ENCODE data around the gene ALPK3.

ALPK3 gene, protein sequence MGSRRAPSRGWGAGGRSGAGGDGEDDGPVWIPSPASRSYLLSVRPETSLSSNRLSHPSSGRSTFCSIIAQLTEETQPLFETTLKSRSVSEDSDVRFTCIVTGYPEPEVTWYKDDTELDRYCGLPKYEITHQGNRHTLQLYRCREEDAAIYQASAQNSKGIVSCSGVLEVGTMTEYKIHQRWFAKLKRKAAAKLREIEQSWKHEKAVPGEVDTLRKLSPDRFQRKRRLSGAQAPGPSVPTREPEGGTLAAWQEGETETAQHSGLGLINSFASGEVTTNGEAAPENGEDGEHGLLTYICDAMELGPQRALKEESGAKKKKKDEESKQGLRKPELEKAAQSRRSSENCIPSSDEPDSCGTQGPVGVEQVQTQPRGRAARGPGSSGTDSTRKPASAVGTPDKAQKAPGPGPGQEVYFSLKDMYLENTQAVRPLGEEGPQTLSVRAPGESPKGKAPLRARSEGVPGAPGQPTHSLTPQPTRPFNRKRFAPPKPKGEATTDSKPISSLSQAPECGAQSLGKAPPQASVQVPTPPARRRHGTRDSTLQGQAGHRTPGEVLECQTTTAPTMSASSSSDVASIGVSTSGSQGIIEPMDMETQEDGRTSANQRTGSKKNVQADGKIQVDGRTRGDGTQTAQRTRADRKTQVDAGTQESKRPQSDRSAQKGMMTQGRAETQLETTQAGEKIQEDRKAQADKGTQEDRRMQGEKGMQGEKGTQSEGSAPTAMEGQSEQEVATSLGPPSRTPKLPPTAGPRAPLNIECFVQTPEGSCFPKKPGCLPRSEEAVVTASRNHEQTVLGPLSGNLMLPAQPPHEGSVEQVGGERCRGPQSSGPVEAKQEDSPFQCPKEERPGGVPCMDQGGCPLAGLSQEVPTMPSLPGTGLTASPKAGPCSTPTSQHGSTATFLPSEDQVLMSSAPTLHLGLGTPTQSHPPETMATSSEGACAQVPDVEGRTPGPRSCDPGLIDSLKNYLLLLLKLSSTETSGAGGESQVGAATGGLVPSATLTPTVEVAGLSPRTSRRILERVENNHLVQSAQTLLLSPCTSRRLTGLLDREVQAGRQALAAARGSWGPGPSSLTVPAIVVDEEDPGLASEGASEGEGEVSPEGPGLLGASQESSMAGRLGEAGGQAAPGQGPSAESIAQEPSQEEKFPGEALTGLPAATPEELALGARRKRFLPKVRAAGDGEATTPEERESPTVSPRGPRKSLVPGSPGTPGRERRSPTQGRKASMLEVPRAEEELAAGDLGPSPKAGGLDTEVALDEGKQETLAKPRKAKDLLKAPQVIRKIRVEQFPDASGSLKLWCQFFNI (N-terminal part only)

DNA sequence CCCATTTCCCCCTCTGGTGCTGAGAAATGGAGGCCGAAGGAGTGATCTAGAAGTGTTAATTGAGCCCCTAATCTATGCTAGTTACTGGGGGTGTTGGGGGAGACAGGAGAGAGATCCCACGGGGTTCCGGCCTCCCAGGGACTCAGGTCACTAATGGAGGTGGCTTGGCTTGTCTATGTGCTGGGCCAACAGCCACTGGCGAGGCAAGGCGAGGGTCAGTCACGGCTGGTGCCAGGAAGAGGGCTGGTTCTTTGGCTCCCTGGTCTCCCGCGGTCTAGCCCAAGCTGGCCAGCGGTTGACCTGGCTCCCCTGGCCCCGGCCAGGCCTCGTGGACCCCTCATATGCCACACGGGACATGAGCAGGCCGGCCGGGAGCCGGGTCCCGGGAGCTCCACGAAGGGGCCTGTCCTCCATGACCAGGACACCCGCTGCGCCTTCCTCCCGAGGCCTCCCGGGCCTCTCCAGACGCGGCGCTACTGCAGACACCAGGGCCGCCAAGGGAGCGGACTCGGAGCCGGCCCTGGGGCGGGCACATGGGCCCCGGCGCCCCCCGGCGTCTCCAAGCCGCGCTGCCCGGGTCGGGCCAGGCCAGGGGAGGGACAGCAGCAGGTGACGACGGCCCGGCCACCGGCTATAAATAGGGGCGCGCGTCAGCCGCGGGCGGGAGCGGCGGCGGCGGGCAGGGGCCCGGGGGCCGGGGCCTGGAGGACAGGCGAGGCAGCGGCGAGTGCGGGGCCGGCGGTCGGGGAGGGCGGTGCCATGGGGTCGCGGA, at the start of gene ALPK3:
Gene ALPK3, plus strand, starts transcription at position 663 of the 772 bp plus-strand sequence. Its CDS starts 97 bp downstream, at position 760.
- no peaks in the 10 kb centered on the region for H3K27me3 ChIP-seq (ENCODE audit: low read depth, low read length)
- peaks cover 10 to 34% of the 10 kb centered on the region in 2 donors for H3K4me1 ChIP-seq (ENCODE audit: control insufficient read depth in 1 of 2, insufficient read depth in 2 of 2, low read length in 2 of 2)
- H3K36me3 ChIP-seq (ENCODE audit: control insufficient read depth in 1 of 2, insufficient read depth in 2 of 2, low read length in 2 of 2), result no peaks in the 10 kb centered on the region
- peak within 1 kb of the TSS; percentile 62 for H3K27ac ChIP-seq (ENCODE audit: low read length)
- H3K4me3 ChIP-seq (ENCODE audit: low read depth in 1 of 2, low read length in 2 of 2), result peak within 1 kb of the TSS; percentile 44 to 56
- no peaks in the 10 kb centered on the region for H3K9me3 ChIP-seq (ENCODE audit: control insufficient read depth in 1 of 2, low read length in 2 of 2)

DNA sequence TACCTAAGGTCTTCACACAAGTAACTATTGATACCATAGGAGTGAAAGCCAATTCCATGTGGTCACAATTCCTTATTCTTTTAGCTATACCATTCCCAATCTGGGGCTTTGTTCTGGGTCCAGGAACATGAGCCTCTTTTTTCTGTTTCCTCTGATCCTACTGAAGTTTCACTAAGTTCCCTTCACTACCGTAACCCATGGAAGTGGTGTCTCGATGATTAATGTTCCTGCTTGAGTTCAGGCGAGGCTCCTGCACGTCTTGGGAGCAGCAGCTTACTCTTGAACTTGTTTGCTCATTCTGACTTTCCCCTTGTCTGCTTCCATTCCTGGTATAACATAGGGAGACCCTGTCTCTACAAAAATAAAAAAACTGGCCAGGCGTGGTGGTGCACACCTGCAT, 45.1 kb upstream of the ALPK3 start:
- Histone ChIP-seq H3K36me3 (ENCODE audit: control insufficient read depth in 1 of 2, insufficient read depth in 2 of 2, low read length in 2 of 2) (peaks cover 5 to 16% of the 10 kb centered on the region in 2 donors), H3K27ac (ENCODE audit: low read length) (no peak overlapping the region), H3K4me3 (ENCODE audit: low read depth in 1 of 2, low read length in 2 of 2) (no peak overlapping the region), H3K27me3 (ENCODE audit: low read depth, low read length) (no peaks in the 10 kb centered on the region), H3K4me1 (ENCODE audit: control insufficient read depth in 1 of 2, insufficient read depth in 2 of 2, low read length in 2 of 2) (peaks cover 0 to 10% of the 10 kb centered on the region in 2 donors), H3K9me3 (ENCODE audit: control insufficient read depth in 1 of 2, low read length in 2 of 2) (no peaks in the 10 kb centered on the region)

DNA sequence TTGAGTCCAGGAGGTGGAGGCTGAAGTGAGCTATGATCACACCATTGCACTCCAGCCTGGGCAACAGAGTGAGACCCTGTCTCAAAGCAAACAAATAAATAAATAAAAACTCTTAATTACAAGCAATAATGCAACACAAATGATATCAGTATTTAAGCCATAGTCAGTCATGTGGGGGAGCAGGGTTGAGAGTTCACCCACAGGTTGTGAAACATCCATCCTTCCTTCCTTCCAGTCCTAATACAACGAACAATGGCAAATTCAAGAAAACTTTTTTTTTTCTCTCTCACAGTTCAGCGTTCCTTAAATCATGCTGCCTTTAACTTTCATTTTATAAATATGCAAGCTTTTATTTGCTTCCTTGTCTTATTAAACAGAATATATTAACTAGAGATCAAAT, 44.7 kb upstream of the ALPK3 start:
- no peaks in the 10 kb centered on the region for H3K27me3 ChIP-seq (ENCODE audit: low read depth, low read length)
- no peak overlapping the region for H3K4me3 ChIP-seq (ENCODE audit: low read depth in 1 of 2, low read length in 2 of 2)
- peaks cover 0 to 10% of the 10 kb centered on the region in 2 donors for H3K4me1 ChIP-seq (ENCODE audit: control insufficient read depth in 1 of 2, insufficient read depth in 2 of 2, low read length in 2 of 2)
- peaks cover 5 to 12% of the 10 kb centered on the region in 2 donors for H3K36me3 ChIP-seq (ENCODE audit: control insufficient read depth in 1 of 2, insufficient read depth in 2 of 2, low read length in 2 of 2)
- no peaks in the 10 kb centered on the region for H3K9me3 ChIP-seq (ENCODE audit: control insufficient read depth in 1 of 2, low read length in 2 of 2)
- H3K27ac ChIP-seq (ENCODE audit: low read length), result no peak overlapping the region

DNA sequence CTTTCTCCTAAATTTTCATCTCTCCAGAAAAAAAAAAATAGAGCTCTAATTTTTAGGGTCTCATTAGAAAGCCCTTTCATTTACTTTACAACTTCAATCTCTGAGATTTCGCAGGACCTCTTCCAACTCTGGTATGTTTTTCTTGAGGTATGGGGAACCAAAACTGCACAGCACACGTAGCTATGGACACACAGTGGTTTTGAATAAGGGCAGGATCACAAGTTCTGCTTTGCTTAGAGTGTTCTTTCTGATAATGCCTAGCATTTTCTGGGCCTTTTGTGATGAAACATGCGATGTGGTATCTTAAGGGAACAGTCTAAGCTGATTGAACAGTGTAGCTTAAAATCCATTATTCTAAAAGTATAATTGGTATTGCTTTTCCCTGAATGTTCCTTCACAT, 43.4 kb upstream of the ALPK3 start:
- H3K27me3 ChIP-seq (ENCODE audit: low read depth, low read length), result no peaks in the 10 kb centered on the region
- peaks cover 0 to 10% of the 10 kb centered on the region in 2 donors for H3K4me1 ChIP-seq (ENCODE audit: control insufficient read depth in 1 of 2, insufficient read depth in 2 of 2, low read length in 2 of 2)
- H3K27ac ChIP-seq (ENCODE audit: low read length), result no peak overlapping the region
- no peak overlapping the region for H3K4me3 ChIP-seq (ENCODE audit: low read depth in 1 of 2, low read length in 2 of 2)
- H3K9me3 ChIP-seq (ENCODE audit: control insufficient read depth in 1 of 2, low read length in 2 of 2), result no peaks in the 10 kb centered on the region
- peaks cover 8 to 19% of the 10 kb centered on the region in 2 donors for H3K36me3 ChIP-seq (ENCODE audit: control insufficient read depth in 1 of 2, insufficient read depth in 2 of 2, low read length in 2 of 2)

DNA sequence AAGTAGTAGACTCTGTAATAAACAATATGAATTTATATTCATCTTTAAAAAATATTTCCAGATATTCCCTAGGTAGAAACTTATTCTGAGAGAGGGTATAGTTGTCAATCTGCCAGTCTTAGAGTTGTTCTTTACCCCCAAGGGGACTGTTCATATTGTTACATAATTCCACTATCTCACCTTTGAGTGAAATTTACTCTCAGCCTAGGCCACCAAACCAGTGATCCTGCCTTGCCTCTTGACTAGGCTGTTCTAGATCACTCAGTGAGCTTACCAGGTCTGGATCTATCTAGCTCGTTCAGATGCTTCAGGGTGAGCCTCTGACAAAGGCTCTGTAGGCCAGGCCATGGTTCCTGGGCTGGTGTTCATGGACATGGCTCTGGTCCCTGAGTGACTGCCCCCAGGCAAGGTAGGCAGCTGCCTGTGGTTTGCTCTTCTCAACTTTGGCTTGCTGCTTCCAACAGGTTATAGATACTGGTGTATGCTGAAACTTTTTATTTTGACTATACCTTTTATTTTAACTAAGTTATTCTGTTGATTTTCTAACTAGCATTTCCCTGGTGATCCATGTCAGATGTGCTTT, 41.2 kb upstream of the ALPK3 start:
- peaks cover 3 to 13% of the 10 kb centered on the region in 2 donors for H3K36me3 ChIP-seq (ENCODE audit: control insufficient read depth in 1 of 2, insufficient read depth in 2 of 2, low read length in 2 of 2)
- no peaks in the 10 kb centered on the region for H3K27me3 ChIP-seq (ENCODE audit: low read depth, low read length)
- H3K4me3 ChIP-seq (ENCODE audit: low read depth in 1 of 2, low read length in 2 of 2), result no peak overlapping the region
- H3K27ac ChIP-seq (ENCODE audit: low read length), result no peak overlapping the region
- peaks cover 0 to 10% of the 10 kb centered on the region in 2 donors for H3K4me1 ChIP-seq (ENCODE audit: control insufficient read depth in 1 of 2, insufficient read depth in 2 of 2, low read length in 2 of 2)
- H3K9me3 ChIP-seq (ENCODE audit: control insufficient read depth in 1 of 2, low read length in 2 of 2), result no peaks in the 10 kb centered on the region

DNA sequence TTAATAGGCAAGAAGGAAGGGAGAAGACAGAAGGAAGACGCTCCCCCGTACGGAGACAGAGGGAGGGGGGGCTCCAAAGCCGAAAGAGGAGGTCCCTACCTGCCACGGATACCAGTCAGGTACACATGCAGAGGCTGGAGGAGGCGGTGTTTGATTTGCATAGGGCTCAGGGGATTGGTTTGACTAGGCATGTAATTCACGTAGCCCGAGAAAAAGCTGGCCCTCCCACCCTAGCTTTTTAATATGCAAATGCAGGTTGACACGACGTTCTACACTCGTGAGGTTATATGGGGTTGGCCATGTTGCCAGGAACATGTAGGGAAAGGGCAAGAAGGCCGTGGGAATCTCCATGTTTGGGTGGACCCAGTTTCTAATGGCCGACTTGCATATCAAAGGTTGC, 39.0 kb upstream of the ALPK3 start:
- H3K9me3 ChIP-seq (ENCODE audit: control insufficient read depth in 1 of 2, low read length in 2 of 2), result no peaks in the 10 kb centered on the region
- no peaks in the 10 kb centered on the region for H3K4me1 ChIP-seq (ENCODE audit: control insufficient read depth in 1 of 2, insufficient read depth in 2 of 2, low read length in 2 of 2)
- H3K27me3 ChIP-seq (ENCODE audit: low read depth, low read length), result no peaks in the 10 kb centered on the region
- no peak overlapping the region for H3K27ac ChIP-seq (ENCODE audit: low read length)
- H3K36me3 ChIP-seq (ENCODE audit: control insufficient read depth in 1 of 2, insufficient read depth in 2 of 2, low read length in 2 of 2), result peaks cover 4 to 23% of the 10 kb centered on the region in 2 donors
- H3K4me3 ChIP-seq (ENCODE audit: low read depth in 1 of 2, low read length in 2 of 2), result no peak overlapping the region

DNA sequence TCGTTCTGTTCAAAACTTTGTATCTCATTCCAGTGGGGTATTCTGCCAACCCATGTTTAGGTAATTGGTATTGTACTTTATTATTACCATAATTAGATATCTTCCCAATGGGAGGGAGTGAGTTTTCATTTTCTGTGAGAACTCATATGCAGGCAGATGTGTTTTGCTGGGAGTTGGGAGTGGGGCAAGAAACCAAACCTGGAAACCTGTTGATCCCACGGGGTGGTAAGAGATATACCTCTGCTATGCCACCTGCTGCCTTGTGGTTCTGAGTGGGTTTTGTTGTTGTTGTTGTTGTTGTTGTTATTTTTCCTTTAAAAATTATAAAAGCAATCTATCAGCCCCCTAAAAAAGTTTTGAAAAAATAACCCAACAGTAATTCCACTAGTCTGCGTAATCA, 36.7 kb upstream of the ALPK3 start:
- Histone ChIP-seq H3K36me3 (ENCODE audit: control insufficient read depth in 1 of 2, insufficient read depth in 2 of 2, low read length in 2 of 2) (peaks cover 21 to 35% of the 10 kb centered on the region in 2 donors), H3K4me1 (ENCODE audit: control insufficient read depth in 1 of 2, insufficient read depth in 2 of 2, low read length in 2 of 2) (peaks cover 0 to 9% of the 10 kb centered on the region in 2 donors), H3K27ac (ENCODE audit: low read length) (no peak overlapping the region), H3K27me3 (ENCODE audit: low read depth, low read length) (no peaks in the 10 kb centered on the region), H3K4me3 (ENCODE audit: low read depth in 1 of 2, low read length in 2 of 2) (no peak overlapping the region), H3K9me3 (ENCODE audit: control insufficient read depth in 1 of 2, low read length in 2 of 2) (no peaks in the 10 kb centered on the region)

DNA sequence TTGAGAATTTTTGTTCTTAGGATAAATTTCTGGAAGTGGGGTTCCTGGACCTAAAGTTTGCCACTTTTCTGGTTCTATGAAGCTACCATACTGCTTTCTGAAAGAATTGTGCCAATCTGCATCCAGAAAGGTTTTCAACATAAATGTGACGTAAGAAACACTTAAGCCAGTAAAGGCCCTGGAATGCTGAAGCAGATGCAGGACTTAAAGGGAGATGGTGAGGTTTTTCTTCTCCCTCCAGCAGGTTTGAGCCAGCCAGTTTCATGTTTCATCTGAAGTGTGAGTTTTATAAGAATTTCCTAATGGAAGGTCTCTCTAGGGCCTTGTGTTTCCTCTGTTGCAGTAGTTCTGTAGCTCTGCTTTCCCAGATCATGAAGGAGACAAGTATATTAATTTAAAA, 35.7 kb upstream of the ALPK3 start:
- Histone ChIP-seq H3K27me3 (ENCODE audit: low read depth, low read length) (no peaks in the 10 kb centered on the region), H3K4me1 (ENCODE audit: control insufficient read depth in 1 of 2, insufficient read depth in 2 of 2, low read length in 2 of 2) (peaks cover 0 to 17% of the 10 kb centered on the region in 2 donors), H3K36me3 (ENCODE audit: control insufficient read depth in 1 of 2, insufficient read depth in 2 of 2, low read length in 2 of 2) (peaks cover 26 to 39% of the 10 kb centered on the region in 2 donors), H3K4me3 (ENCODE audit: low read depth in 1 of 2, low read length in 2 of 2) (no peak overlapping the region), H3K9me3 (ENCODE audit: control insufficient read depth in 1 of 2, low read length in 2 of 2) (no peaks in the 10 kb centered on the region), H3K27ac (ENCODE audit: low read length) (no peak overlapping the region)

DNA sequence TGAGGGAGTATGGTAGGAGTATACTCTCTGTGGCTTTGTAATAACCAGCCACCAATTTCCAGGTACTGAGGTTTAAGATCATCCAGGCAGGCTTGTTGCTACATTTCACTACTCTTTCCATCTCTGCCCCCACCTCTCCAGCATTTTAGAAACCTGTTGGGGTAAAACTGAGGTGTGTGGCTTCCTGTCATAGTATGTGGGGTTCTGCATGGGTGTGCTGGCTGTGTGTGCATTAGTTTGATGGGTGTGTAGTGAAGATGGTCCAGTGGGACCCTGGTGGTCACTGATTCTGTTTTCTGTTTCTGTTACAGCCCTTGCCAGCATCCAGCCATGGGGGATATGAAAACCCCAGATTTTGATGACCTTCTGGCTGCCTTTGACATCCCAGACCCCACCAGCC, 34.8 kb upstream of the ALPK3 start:
- H3K4me3 ChIP-seq (ENCODE audit: low read depth in 1 of 2, low read length in 2 of 2), result no peak overlapping the region
- H3K4me1 ChIP-seq (ENCODE audit: control insufficient read depth in 1 of 2, insufficient read depth in 2 of 2, low read length in 2 of 2), result peaks cover 0 to 19% of the 10 kb centered on the region in 2 donors
- no peaks in the 10 kb centered on the region for H3K27me3 ChIP-seq (ENCODE audit: low read depth, low read length)
- no peaks in the 10 kb centered on the region for H3K9me3 ChIP-seq (ENCODE audit: control insufficient read depth in 1 of 2, low read length in 2 of 2)
- no peak overlapping the region for H3K27ac ChIP-seq (ENCODE audit: low read length)
- H3K36me3 ChIP-seq (ENCODE audit: control insufficient read depth in 1 of 2, insufficient read depth in 2 of 2, low read length in 2 of 2), result peaks cover 26 to 39% of the 10 kb centered on the region in 2 donors
